H1 (cell line): ENCODE measurements around the gene FOXP4. TPM values are rescaled to one million over a fixed set of nuclear protein-coding genes. Genes with fewer than 3 reads are reported as not detected.

Experiments
- ATF3 ChIP-seq: IDR thresholded peaks from 2 replicates; pipeline ENCODE4 v1.6.1; 2011; ENCODE audit warnings: low read depth, mild to moderate bottlenecking, low read length; ENCODE audit not compliant: insufficient read depth
- CEBPB ChIP-seq: IDR thresholded peaks from 2 replicates; pipeline ENCODE4 v1.6.1; 2012; ENCODE audit warnings: low read depth, low read length
- polyA plus RNA-seq, 7 experiments: library from polyadenylated mRNA; depleted of rRNA in 3 of 7; stranded (reverse) in 5 of 7; unstranded in 2 of 7; fragments of >200 nt in 5 of 7; fragments of 200-250 nt in 2 of 7; gene quantifications; 1 replicate in 5 of 7; 2 replicates in 1 of 7; 4 replicates in 1 of 7; pipeline versions ENCODE4 v1.2.1 to v1.2.3, GENCODE V29; 2011 to 2013; ENCODE audit warnings: missing spikeins in 2 of 7, mixed read lengths in 2 of 7
- total RNA-seq: library from RNA; stranded (reverse); fragmentation: NEBNext Ultra II Directional; extraction: Animal tissue kit (Norgen Biotek cat#: 25700); gene quantifications from 2 replicates; pipeline ENCODE4 v1.2.1, GENCODE V29; 2021

The FOXP4 gene
- total and polyA plus RNA-seq, 2 of the 8 experiments (the other 6 are each of a cell fraction or from before 2014, with no cell fraction given): 4.8 to 13.3 TPM

- TF ChIP-seq CEBPB (no peak), ATF3 (no peak)
- TF ChIP-seq, all 59 proteins: peak for 0
These were observed 57.8 kb downstream of the FOXP4 start (continued) for GRCh38 chr6:41604006-41604405.
